Measurements from ENCODE around the gene KCTD10. TPM values are rescaled to one million over a fixed set of nuclear protein-coding genes. Genes with fewer than 3 reads are reported as not detected.

Gene KCTD10
- total RNA-seq, 1 experiment from 2014 or later: 41.5 TPM

GRCh38 chr12:109492371-109492770 lies 15.3 kb upstream of the KCTD10 start:
- H3K4me1 ChIP-seq: no peaks in the 10 kb centered on the region
- DNase-seq: no peak
- H3K4me3 ChIP-seq (ENCODE audit: low read depth, low read length): no peak overlapping the region
- BruUV-seq (replicated peaks): no TSS peak
- intact Hi-C loops (cut with micrococcal nuclease; ENCODE audit: unreplicated experiment): no loop called here
- TF ChIP-seq CTCF (IDR thresholded peaks at IDR 0.05; ENCODE audit: insufficient read depth in 1 of 2, low read depth in 1 of 2, low read length in 1 of 2, severe bottlenecking in 1 of 2, unreplicated experiment in 1 of 2): no peak
- Mint-ChIP-seq H3K4me1 (ENCODE audit: low read depth, unreplicated experiment) (no peaks in the 10 kb centered on the region), H3K27ac (ENCODE audit: unreplicated experiment) (no peak overlapping the region), H3K36me3 (ENCODE audit: insufficient read depth, unreplicated experiment) (peaks cover 7% of the 10 kb centered on the region), H3K4me3 (ENCODE audit: unreplicated experiment) (no peak overlapping the region), H3K9me3 (ENCODE audit: unreplicated experiment) (no peaks in the 10 kb centered on the region), H3K27me3 (ENCODE audit: insufficient read depth, unreplicated experiment) (no peaks in the 10 kb centered on the region)
- ChIA-PET POLR2A (no interaction called here), CTCF (no interaction called here)
- no peaks in the 10 kb centered on the region for H3K9me3 ChIP-seq
- H3K36me3 ChIP-seq (ENCODE audit: control insufficient read depth, insufficient read depth, low read length): no peaks in the 10 kb centered on the region
- H3K27me3 ChIP-seq (replicated peaks; ENCODE audit: control insufficient read depth, insufficient read depth, low read length): no peaks in the 10 kb centered on the region

- Histone ChIP-seq H3K4me1 (no peaks in the 10 kb centered on the region), H3K4me3 (ENCODE audit: low read depth, low read length) (no peak overlapping the region), H3K27me3 (replicated peaks; ENCODE audit: control insufficient read depth, insufficient read depth, low read length) (no peaks in the 10 kb centered on the region), H3K9me3 (no peaks in the 10 kb centered on the region), H3K36me3 (ENCODE audit: control insufficient read depth, insufficient read depth, low read length) (no peaks in the 10 kb centered on the region)
- ChIA-PET CTCF (no interaction called here), POLR2A (no interaction called here)
- no peaks in the 10 kb centered on the region for H3K9me3 Mint-ChIP-seq (ENCODE audit: unreplicated experiment)
- H3K36me3 Mint-ChIP-seq (ENCODE audit: insufficient read depth, unreplicated experiment): peaks cover 7% of the 10 kb centered on the region
- H3K4me3 Mint-ChIP-seq (ENCODE audit: unreplicated experiment): no peak overlapping the region
- no peak for DNase-seq
- intact Hi-C loops (cut with micrococcal nuclease; ENCODE audit: unreplicated experiment): no loop called here
- no TSS peak for BruUV-seq (replicated peaks)
- no peak overlapping the region for H3K27ac Mint-ChIP-seq (ENCODE audit: unreplicated experiment)
- no peaks in the 10 kb centered on the region for H3K27me3 Mint-ChIP-seq (ENCODE audit: insufficient read depth, unreplicated experiment)
- H3K4me1 Mint-ChIP-seq (ENCODE audit: low read depth, unreplicated experiment): no peaks in the 10 kb centered on the region
- TF ChIP-seq CTCF (IDR thresholded peaks at IDR 0.05; ENCODE audit: insufficient read depth in 1 of 2, low read depth in 1 of 2, low read length in 1 of 2, severe bottlenecking in 1 of 2, unreplicated experiment in 1 of 2): no peak
These were observed 14.6 kb upstream of the KCTD10 start for GRCh38 chr12:109491671-109492070.

GRCh38 chr12:109489955-109490565 lies 13.0 kb upstream of the KCTD10 start:
- BruUV-seq (replicated peaks): no TSS peak
- CTCF ChIA-PET: no interaction called here
- peaks cover 17% of the 10 kb centered on the region for H3K36me3 Mint-ChIP-seq (ENCODE audit: insufficient read depth, unreplicated experiment)
- no peaks in the 10 kb centered on the region for H3K4me1 Mint-ChIP-seq (ENCODE audit: low read depth, unreplicated experiment)
- no peaks in the 10 kb centered on the region for H3K9me3 ChIP-seq
- H3K27ac Mint-ChIP-seq (ENCODE audit: unreplicated experiment): no peak overlapping the region
- H3K4me1 ChIP-seq: no peaks in the 10 kb centered on the region
- no peak for DNase-seq
- no peaks in the 10 kb centered on the region; the same call in 1 of the 2 replicates for H3K36me3 ChIP-seq (ENCODE audit: control insufficient read depth, insufficient read depth, low read length)
- no peaks in the 10 kb centered on the region for H3K9me3 Mint-ChIP-seq (ENCODE audit: unreplicated experiment)
- POLR2A ChIA-PET: no interaction called here
- no peak overlapping the region for H3K4me3 Mint-ChIP-seq (ENCODE audit: unreplicated experiment)
- TF ChIP-seq CTCF (IDR thresholded peaks at IDR 0.05; ENCODE audit: insufficient read depth in 1 of 2, low read depth in 1 of 2, low read length in 1 of 2, severe bottlenecking in 1 of 2, unreplicated experiment in 1 of 2): no peak
- intact Hi-C loops (cut with micrococcal nuclease; ENCODE audit: unreplicated experiment): no loop called here
- H3K27me3 ChIP-seq (replicated peaks; ENCODE audit: control insufficient read depth, insufficient read depth, low read length): no peaks in the 10 kb centered on the region
- H3K4me3 ChIP-seq (ENCODE audit: low read depth, low read length): no peak overlapping the region
- H3K27me3 Mint-ChIP-seq (ENCODE audit: insufficient read depth, unreplicated experiment): no peaks in the 10 kb centered on the region

Data from Caco-2 (cell line).